Measurements from ENCODE around the gene MYH15. TPM values are rescaled to one million over a fixed set of nuclear protein-coding genes. Genes with fewer than 3 reads are reported as not detected.

MYH15 gene
- polyA plus RNA-seq, 3 donors = not detected

DNA sequence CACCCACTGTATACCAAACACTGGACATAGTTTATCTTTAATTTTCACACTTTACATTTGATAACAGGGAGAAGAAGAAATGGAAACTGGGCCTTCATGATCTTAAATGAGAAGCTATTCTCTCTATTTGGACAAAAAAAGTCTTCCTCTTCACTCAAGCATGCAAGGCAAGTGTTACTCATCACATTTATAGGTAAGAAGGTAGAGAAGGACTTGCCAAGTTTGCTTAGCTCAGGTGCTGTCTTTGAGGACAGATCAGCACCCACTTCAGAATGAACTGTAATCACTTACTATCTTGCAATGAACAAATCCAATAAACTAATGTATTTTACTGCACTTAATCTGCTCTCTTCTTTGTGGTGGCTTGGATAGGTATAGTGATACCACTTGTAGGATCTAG, 1.1 kb upstream of the MYH15 start:
- Mint-ChIP-seq H3K4me3 (no peak overlapping the region), H3K27me3 (ENCODE audit: low read depth in 3 of 3) (peaks cover 0 to 1% (median 1%) of the 10 kb centered on the region in 3 donors), H3K9me3 (peaks cover 0 to 3% (median 0%) of the 10 kb centered on the region in 7 donors), H3K27ac (no peak overlapping the region), H3K4me1 (no peaks in the 10 kb centered on the region), H3K36me3 (no peaks in the 10 kb centered on the region)
- Histone ChIP-seq H4K20me1 (ENCODE audit: insufficient read depth, low read length) (no peaks in the 10 kb centered on the region), H3K4me3 (replicated peaks in 1 of 3; ENCODE audit: low read depth in 2 of 3, low read length in 3 of 3) (no peak overlapping the region), H3K4me1 (ENCODE audit: control insufficient read depth in 1 of 2, insufficient read depth in 2 of 2, low read length in 2 of 2) (no peaks in the 10 kb centered on the region), H2AFZ (ENCODE audit: insufficient read depth, low read depth, low read length, poor library complexity, severe bottlenecking) (no peak overlapping the region), H3K9ac (ENCODE audit: insufficient read depth, low read length, poor library complexity, severe bottlenecking) (no peak overlapping the region), H3K36me3 (replicated peaks in 1 of 2; ENCODE audit: control insufficient read depth in 1 of 2, insufficient read depth in 2 of 2, low read length in 2 of 2) (no peaks in the 10 kb centered on the region), H3K27ac (ENCODE audit: low read depth in 1 of 2, low read length in 2 of 2) (no peak overlapping the region), H3K4me2 (replicated peaks; ENCODE audit: extremely low read depth, low read length, poor library complexity, severe bottlenecking) (no peak overlapping the region), H3K79me2 (ENCODE audit: insufficient read depth, low read length) (no peaks in the 10 kb centered on the region), H3K9me3 (replicated peaks in 1 of 2; ENCODE audit: control insufficient read depth in 1 of 2, insufficient read depth in 1 of 2, low read length in 2 of 2) (no peaks in the 10 kb centered on the region), H3K27me3 (ENCODE audit: control insufficient read depth in 2 of 2, insufficient read depth in 2 of 2, low read length in 2 of 2) (no peaks in the 10 kb centered on the region)
- TF ChIP-seq CTCF (IDR thresholded peaks at IDR 0.05) = no peak
- intact Hi-C loops (cut with micrococcal nuclease) = no loop called here
- no peak for DNase-seq

GRCh38 chr3:108511055-108511454, 659 bp upstream of the MYH15 start:
- Mint-ChIP-seq H3K27ac (no peak overlapping the region), H3K4me1 (no peaks in the 10 kb centered on the region), H3K4me3 (no peak overlapping the region), H3K36me3 (no peaks in the 10 kb centered on the region), H3K9me3 (peaks cover 0 to 3% (median 0%) of the 10 kb centered on the region in 7 donors), H3K27me3 (ENCODE audit: low read depth in 3 of 3) (peaks cover 0 to 1% (median 1%) of the 10 kb centered on the region in 3 donors)
- H3K79me2 ChIP-seq (ENCODE audit: insufficient read depth, low read length) = no peaks in the 10 kb centered on the region
- H3K27me3 ChIP-seq (ENCODE audit: control insufficient read depth in 2 of 2, insufficient read depth in 2 of 2, low read length in 2 of 2) = no peaks in the 10 kb centered on the region
- DNase-seq = no peak
- H3K4me2 ChIP-seq (replicated peaks; ENCODE audit: extremely low read depth, low read length, poor library complexity, severe bottlenecking) = no peak overlapping the region
- H3K4me1 ChIP-seq (ENCODE audit: control insufficient read depth in 1 of 2, insufficient read depth in 2 of 2, low read length in 2 of 2) = no peaks in the 10 kb centered on the region
- H3K36me3 ChIP-seq (replicated peaks in 1 of 2; ENCODE audit: control insufficient read depth in 1 of 2, insufficient read depth in 2 of 2, low read length in 2 of 2) = no peaks in the 10 kb centered on the region
- whole genome bisulfite sequencing (ENCODE audit: insufficient coverage) = 94% methylated on average over 3 of the region's 4 CpGs
- H3K9ac ChIP-seq (ENCODE audit: insufficient read depth, low read length, poor library complexity, severe bottlenecking) = no peak overlapping the region
- TF ChIP-seq CTCF (IDR thresholded peaks at IDR 0.05) = no peak
- H3K9me3 ChIP-seq (replicated peaks in 1 of 2; ENCODE audit: control insufficient read depth in 1 of 2, insufficient read depth in 1 of 2, low read length in 2 of 2) = no peaks in the 10 kb centered on the region
- no peaks in the 10 kb centered on the region for H4K20me1 ChIP-seq (ENCODE audit: insufficient read depth, low read length)
- no peak overlapping the region for H3K27ac ChIP-seq (ENCODE audit: low read depth in 1 of 2, low read length in 2 of 2)
- H2AFZ ChIP-seq (ENCODE audit: insufficient read depth, low read depth, low read length, poor library complexity, severe bottlenecking) = no peak overlapping the region
- H3K4me3 ChIP-seq (replicated peaks in 1 of 3; ENCODE audit: low read depth in 2 of 3, low read length in 3 of 3) = no peak overlapping the region
- intact Hi-C loops (cut with micrococcal nuclease) = no loop called here

Data from CD14-positive monocyte (primary cell).